SH-SY5Y (cell line): Measurements from ENCODE around the gene THRB.

Experiments used
- GATA2 ChIP-seq: IDR thresholded peaks from 2 replicates; pipeline ENCODE4 v1.6.1; 2011; ENCODE audit warnings: mild to moderate bottlenecking, low read depth, low read length
- GATA3 ChIP-seq: IDR thresholded peaks from 2 replicates; pipeline ENCODE4 v1.6.1; 2011; ENCODE audit warnings: low read depth, mild to moderate bottlenecking, low read length, moderate library complexity

DNA sequence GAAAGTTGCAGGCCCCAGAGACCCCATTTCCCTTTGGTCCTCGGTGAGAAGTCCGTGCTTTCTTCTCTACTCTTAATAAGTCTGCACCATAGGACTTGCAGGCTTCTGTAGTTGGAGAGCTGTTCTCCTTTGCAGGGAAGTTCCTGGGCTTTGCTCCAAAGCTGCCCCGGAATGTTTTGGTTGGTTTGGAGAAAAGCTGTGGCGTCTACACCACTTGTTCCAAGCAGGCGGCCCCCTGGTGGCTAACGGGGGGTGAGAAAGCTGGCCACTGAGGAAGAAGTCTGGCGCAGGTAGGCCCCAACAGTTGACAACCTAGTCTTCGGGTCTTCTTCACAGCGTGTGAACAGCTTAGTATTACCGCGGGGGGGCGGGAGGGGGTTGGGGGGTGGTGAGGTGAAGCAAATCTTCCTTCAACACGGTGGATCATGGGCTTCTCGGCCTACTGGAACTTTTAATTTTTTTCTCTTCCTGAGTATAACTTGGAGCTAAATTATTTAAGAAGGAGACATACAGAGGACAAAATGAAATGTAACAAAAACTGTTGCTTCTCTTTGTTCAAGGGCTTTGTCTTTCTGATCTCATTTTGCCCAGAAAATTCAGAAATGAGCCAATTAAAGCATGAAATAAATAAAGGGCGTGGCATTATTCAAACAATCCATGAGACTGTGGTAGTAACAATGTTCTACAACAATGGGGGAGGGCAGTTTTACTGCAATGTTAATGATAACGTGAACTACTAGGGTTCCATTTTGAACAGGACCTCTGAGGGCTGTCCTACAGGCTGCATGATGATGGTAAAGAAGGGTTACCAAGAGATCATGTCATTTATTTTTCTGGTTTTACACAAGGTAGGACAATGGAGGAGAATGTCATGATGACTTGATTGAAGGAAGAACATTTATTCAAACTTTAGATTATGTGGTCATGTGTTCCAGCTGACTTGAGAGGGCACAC, 2.2 kb upstream of the THRB start:
- no peak for TF ChIP-seq GATA3
- TF ChIP-seq GATA2, result no peak
